Right cardiac atrium (tissue), 5 donors: ENCODE measurements around the gene ZNF343. TPM values are rescaled to one million over a fixed set of nuclear protein-coding genes. Genes with fewer than 3 reads are reported as not detected.

ENCODE experiments used
- ATAC-seq, 2 donors: fragments of 200-7000 bp; cut with Tn5 transposase; one replicate each; pipeline versions ENCODE4 v1.8.0 to v1.9.1; 2020; ENCODE audit warnings: moderate library complexity in 2 of 2, mild to moderate bottlenecking in 1 of 2
- DNase-seq, 3 donors: peaks; one replicate each; pipeline ENCODE4 v3.0.0-alpha.2; 2020
- H3K27ac ChIP-seq: one replicate; pipeline ENCODE4 v1.5.1; 2013; ENCODE audit warnings: mild to moderate bottlenecking, low read length, control low read depth, moderate library complexity
- H3K27me3 ChIP-seq: one replicate; pipeline ENCODE4 v1.6.1; 2013; ENCODE audit not compliant: control insufficient read depth, insufficient read depth
- H3K4me1 ChIP-seq: one replicate; pipeline ENCODE4 v1.6.1; 2013; ENCODE audit warnings: low read length; ENCODE audit not compliant: control insufficient read depth, insufficient read depth
- H3K4me3 ChIP-seq: one replicate; pipeline ENCODE4 v1.5.1; 2013; ENCODE audit warnings: low read length, control low read depth
- H3K9me3 ChIP-seq: one replicate; pipeline ENCODE4 v1.6.1; 2013; ENCODE audit warnings: low read length; ENCODE audit not compliant: control insufficient read depth
- WGBS: extraction: QIAGEN DNeasy Blood & Tissue Kit; methylation state at CpG from one replicate; pipeline ENCODE4 v1.1.7; 2013; 5-methylcytosine and 5-hydroxymethylcytosine counted together
- intact Hi-C, 4 donors: fragments of 100-400 bp; cut with DNase I; formaldehyde crosslinking; loops; one replicate each; pipeline versions ENCODE4 v1.11.0 to v1.14.0; 2022 to 2023
- polyA plus RNA-seq: library from polyadenylated mRNA; stranded (reverse); fragments of 200-250 nt; gene quantifications from one replicate; pipeline ENCODE4 v1.2.3, GENCODE V29; 2013
- total RNA-seq, 4 donors: library from RNA; stranded (reverse); fragmentation: NEBNext Ultra II Directional; extraction: Animal tissue kit (Norgen Biotek cat#: 25700); gene quantifications; one replicate each; pipeline ENCODE4 v1.2.1, GENCODE V29; 2021
- donor health status: healthy with polysubstance abuse.
- donor health status: DM: no; HTN: yes; CAD: no.
- donor health status: DM: no; HTN: no; CAD: no.
- donor health status: DM: no; HTN: yes; CAD: no; lungs with severe emphysema.
- donor health status: DM: yes; HTN: yes; CAD: no.

Gene ZNF343
- total and polyA plus RNA-seq, 5 donors: 4.1 to 9.1 (median 7.3) TPM

DNA sequence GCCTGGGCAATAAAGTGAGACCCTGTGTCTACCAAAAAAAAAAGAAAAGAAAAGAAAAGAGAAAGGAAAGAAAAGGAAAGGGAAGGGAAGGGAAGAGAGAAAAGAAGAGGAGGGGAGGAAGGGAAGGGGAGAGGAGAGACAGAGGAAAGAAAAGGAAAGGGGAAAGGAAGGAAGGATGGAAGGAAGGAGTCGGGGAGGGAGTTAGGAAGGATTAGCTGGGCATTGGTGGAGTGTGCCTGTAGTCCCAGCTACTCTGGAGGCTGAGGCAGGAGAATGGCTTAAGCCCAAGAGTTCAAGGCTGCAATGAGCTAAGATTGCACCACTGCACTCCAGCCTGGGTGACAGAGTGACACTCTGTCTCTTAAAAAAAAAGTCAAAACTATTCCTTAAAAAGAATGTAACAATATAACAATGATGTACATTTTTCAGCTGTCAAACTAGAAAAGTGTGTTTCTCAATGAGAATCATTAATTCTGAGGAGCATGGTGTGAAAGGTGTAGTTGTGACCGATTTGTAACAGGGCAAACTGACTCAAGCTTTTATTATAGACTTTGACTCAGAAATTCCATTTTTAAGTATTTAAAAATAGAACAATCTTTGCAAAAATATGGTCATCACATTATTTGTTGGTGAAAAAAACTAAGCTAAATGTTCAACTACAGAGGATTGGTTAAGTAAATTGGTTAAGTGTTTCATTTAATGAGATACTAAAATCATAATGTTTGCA, 52.8 kb downstream of the ZNF343 start:
- ATAC-seq (no peak), DNase-seq (no peak)
- no peaks in the 10 kb centered on the region for H3K27me3 ChIP-seq
- intact Hi-C loops: loop anchor here in 2 of 4 donors (10.0 kb wide), 3 partner anchors 251 to 691 kb away; no protein-coding TSS in a partner anchor
- H3K27ac ChIP-seq: no peak overlapping the region
- H3K4me3 ChIP-seq: no peak overlapping the region
- WGBS: 74% methylated on average over 2 of the region's 2 CpGs
- no peaks in the 10 kb centered on the region for H3K4me1 ChIP-seq
- no peaks in the 10 kb centered on the region for H3K9me3 ChIP-seq

DNA sequence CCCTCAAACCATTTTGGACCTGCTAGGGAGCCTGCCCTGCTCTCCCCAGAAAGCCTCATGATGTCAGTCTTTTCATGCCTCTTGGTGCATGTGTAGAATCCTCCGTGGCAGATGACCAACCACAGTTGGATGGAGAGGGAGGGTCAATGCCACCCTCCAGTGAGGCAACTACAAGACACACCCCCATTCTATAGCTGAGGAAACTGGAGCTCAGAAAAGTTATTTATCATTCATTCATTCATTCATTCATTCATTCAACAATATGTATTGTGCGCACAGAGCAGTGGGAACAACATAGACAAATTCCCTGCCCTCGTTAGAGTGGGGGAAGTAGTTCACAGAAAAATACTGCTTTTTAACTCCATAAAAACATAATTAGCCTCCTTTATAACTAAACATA, 54.9 kb downstream of the ZNF343 start:
- 82% methylated on average over 3 of the region's 3 CpGs for WGBS
- H3K27ac ChIP-seq: no peak overlapping the region
- no peaks in the 10 kb centered on the region for H3K4me1 ChIP-seq
- no peaks in the 10 kb centered on the region for H3K9me3 ChIP-seq
- ATAC-seq (no peak), DNase-seq (no peak)
- no peak overlapping the region for H3K4me3 ChIP-seq
- no peaks in the 10 kb centered on the region for H3K27me3 ChIP-seq
- intact Hi-C loops: loop anchor here in 3 of 4 donors (5.0 to 10.0 kb wide), 5 partner anchors 246 to 689 kb away; no protein-coding TSS in a partner anchor

DNA sequence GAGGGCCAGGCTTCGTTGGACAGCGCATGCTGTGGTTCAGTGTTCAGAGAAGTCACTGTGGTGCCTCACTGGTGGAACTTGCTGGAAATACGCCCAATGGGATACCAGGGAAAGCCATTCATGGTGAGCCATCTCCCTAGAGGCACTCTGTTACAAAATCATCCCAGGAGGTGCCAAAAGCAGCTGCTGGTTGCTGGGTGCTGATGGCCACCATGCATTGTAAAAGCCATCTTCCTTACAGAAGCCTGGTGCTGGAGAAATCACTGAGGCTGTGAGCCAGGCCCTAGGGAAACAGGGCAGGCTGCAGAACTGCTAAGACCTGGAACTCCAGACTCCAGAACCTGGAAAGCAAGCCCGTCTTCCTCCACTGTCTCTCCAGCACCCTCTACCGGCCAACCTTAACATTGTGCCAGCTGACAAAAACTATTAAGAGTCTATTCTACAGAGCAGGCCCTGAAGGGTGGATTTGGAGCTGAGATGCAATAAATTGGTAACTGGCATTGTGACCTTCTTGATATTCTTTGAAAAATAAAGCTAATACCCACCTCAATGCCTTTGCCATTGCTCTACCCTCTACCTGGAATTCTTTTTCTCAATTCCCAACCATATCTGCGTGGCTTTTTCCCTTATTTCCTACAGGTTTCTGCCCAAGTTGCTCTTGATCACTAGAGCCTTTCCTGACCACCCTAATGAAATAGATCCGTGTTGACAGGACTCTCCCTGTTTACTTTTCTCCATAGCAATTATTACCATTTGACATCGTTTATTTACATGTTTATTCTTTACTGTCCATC, 56.6 kb downstream of the ZNF343 start:
- no peaks in the 10 kb centered on the region for H3K4me1 ChIP-seq
- intact Hi-C loops: loop anchor here in 3 of 4 donors (5.0 to 10.0 kb wide), 5 partner anchors 245 to 687 kb away; no protein-coding TSS in a partner anchor
- H3K27me3 ChIP-seq: no peaks in the 10 kb centered on the region
- DNase-seq (peak in 2 of 3 donors; percentile 62 to 77), ATAC-seq (peak; percentile 54 to 70)
- 52% methylated on average over 8 of the region's 8 CpGs for WGBS
- H3K9me3 ChIP-seq: no peaks in the 10 kb centered on the region
- H3K4me3 ChIP-seq: no peak overlapping the region
- no peak overlapping the region for H3K27ac ChIP-seq

DNA sequence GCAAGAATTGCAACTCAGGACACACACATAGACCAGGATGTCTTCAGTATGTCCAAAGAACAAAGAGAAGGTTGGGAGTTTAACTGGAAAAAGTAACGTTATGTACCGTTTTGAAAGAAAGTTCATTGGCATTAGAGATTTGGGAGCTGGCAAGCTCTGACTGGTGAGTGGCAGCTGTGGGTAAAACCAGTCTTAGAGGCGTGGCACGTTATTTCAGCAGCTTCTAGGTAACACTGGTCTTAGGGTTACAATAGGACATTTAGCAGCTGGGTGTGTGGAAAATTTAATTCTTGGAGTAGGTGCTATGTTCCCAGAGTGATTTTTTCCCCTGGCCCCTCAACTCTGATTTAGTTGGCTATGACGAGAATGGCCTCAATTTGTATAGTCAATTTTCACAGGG, 57.3 kb downstream of the ZNF343 start:
- intact Hi-C loops: loop anchor here in 3 of 4 donors (5.0 to 10.0 kb wide), 5 partner anchors 244 to 687 kb away; no protein-coding TSS in a partner anchor
- no peaks in the 10 kb centered on the region for H3K9me3 ChIP-seq
- H3K4me1 ChIP-seq: no peaks in the 10 kb centered on the region
- H3K27me3 ChIP-seq: no peaks in the 10 kb centered on the region
- ATAC-seq: no peak
- H3K4me3 ChIP-seq: no peak overlapping the region
- no peak overlapping the region for H3K27ac ChIP-seq
- 83% methylated on average over 5 of the region's 5 CpGs for WGBS
- DNase-seq: no peak

DNA sequence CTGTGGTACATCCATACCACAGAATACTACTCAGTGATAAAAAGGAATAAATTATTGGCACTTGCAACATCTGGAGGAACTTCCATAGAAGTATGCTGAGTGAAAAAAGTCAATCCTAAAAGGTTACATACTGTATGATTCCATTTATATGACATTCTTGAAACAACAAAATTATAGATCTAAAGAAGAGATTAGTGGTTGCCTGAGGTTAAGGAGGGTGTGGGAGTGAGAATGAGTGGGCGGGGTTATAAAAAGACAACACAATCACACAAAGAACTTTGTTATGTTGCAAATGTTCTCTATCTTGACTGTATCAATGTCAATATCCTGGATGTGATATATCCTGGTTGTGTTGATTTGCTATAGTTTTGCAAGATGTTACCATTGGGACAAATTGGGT, 59.3 kb downstream of the ZNF343 start:
- H3K4me1 ChIP-seq: no peaks in the 10 kb centered on the region
- H3K27ac ChIP-seq: no peak overlapping the region
- ATAC-seq (no peak), DNase-seq (no peak)
- no peak overlapping the region for H3K4me3 ChIP-seq
- H3K27me3 ChIP-seq: no peaks in the 10 kb centered on the region
- 92% methylated on average over 1 of the region's 1 CpG for WGBS
- no peaks in the 10 kb centered on the region for H3K9me3 ChIP-seq
- intact Hi-C loops: no loop called here

DNA sequence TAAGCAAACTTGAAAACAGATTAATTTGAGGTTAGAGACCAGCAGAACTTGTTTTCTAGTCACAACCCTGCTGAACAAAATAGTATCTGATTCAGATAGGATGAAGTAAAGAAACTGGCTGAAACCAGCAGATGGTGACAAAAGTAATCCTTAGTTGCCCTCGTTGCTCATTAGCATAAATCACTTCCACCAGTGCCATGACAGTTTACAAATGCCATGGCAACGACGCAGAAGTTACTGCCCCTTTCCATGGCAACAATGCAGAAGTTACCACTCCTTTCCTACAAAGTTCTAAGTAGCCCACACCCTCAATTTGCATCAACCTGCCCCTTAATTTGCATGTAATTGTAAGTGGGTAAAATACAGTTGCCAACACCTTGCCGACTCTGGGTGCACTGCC, 61.9 kb downstream of the ZNF343 start:
- no peak for ATAC-seq
- H3K9me3 ChIP-seq: no peaks in the 10 kb centered on the region
- DNase-seq: no peak
- H3K4me1 ChIP-seq: no peaks in the 10 kb centered on the region
- H3K27ac ChIP-seq: no peak overlapping the region
- H3K4me3 ChIP-seq: no peak overlapping the region
- H3K27me3 ChIP-seq: no peaks in the 10 kb centered on the region
- intact Hi-C loops: no loop called here
- WGBS: 75% methylated on average over 4 of the region's 4 CpGs

Other genes with a start within 250 kb of the ZNF343 start
- not detected for gene TGM3, start 212.9 kb downstream of the ZNF343 start, total RNA-seq
- 0.05 TPM for gene TGM3, start 212.9 kb downstream of the ZNF343 start, polyA plus RNA-seq
- gene TGM6, start 128.0 kb downstream of the ZNF343 start, total RNA-seq: not detected
- gene TGM6, start 128.0 kb downstream of the ZNF343 start, polyA plus RNA-seq: not detected
- 10 to 100 TPM; 44.6 to 63.2 (median 48.2) TPM for gene SNRPB, start 38.1 kb downstream of the ZNF343 start, total RNA-seq
- gene SNRPB, start 38.1 kb downstream of the ZNF343 start, polyA plus RNA-seq: 78.8 TPM
- not detected for gene TMC2, start 27.7 kb upstream of the ZNF343 start, total RNA-seq
- not detected for gene TMC2, start 27.7 kb upstream of the ZNF343 start, polyA plus RNA-seq
- gene NOP56, start 143.7 kb upstream of the ZNF343 start, total RNA-seq: 10 to 100 TPM; 57.9 to 69.2 (median 63.8) TPM
- 40.9 TPM for gene NOP56, start 143.7 kb upstream of the ZNF343 start, polyA plus RNA-seq
- 100 to 1,000 TPM; 146 to 166 (median 150) TPM for gene IDH3B, start 155.3 kb upstream of the ZNF343 start, total RNA-seq
- 158 TPM for gene IDH3B, start 155.3 kb upstream of the ZNF343 start, polyA plus RNA-seq
- 10 to 100 TPM in 2 of 4 donors, 1 to 10 TPM in 2; 9.6 to 13.5 (median 10.2) TPM for gene EBF4, start 183.9 kb upstream of the ZNF343 start, total RNA-seq
- gene EBF4, start 183.9 kb upstream of the ZNF343 start, polyA plus RNA-seq: 4.8 TPM